ENCODE data around the gene HAND1.

The HAND1 gene

GRCh38 chr5:154505567-154505966 lies 27.5 kb upstream of the HAND1 start:
- no peak for FAIRE-seq

DNA sequence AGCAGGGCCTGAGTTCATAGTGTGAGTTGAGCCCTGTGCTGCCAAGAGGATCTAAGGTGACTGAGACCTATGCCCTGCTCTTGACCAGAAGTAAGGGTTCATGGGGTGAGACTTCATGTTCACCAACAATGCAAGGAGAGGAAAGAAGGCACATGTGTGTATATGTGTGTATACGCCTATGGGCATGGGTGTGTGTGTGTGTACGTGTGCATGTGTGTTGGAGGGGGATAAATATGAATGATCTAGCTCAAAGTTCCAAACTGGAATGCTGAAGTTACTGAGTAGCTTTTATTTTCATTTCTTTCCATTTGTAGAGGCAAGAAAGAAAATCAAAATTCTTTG lies 25.6 kb upstream of the HAND1 start:
- no peak for FAIRE-seq

GRCh38 chr5:154502180-154502579 lies 24.2 kb upstream of the HAND1 start:
- FAIRE-seq = no peak

GRCh38 chr5:154501566-154501965 lies 23.5 kb upstream of the HAND1 start:
- FAIRE-seq = no peak

GRCh38 chr5:154498994-154499393 lies 21.0 kb upstream of the HAND1 start:
- FAIRE-seq = no peak

GRCh38 chr5:154498591-154498990 lies 20.6 kb upstream of the HAND1 start:
- FAIRE-seq = no peak

DNA sequence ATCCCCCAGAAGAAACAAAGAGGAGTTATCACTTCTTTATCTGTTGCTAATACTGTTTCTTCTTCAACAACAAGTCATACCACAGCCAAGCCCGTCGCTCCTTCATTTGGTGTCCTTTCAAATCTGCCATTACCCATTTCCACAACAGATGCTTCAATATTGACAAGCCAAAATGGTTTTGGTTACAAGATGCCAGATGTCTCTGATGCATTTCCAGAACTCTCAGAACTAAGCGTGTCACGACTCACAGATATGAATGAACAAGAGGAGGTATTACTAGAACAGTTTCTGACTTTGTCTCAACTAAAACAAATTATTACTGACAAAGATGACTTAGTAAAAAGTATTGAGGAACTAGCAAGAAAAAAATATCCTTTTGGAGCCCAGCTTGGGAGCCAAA lies 16.0 kb upstream of the HAND1 start:
- no peak for FAIRE-seq

GRCh38 chr5:154493274-154493673 lies 15.2 kb upstream of the HAND1 start:
- FAIRE-seq = no peak

- no peak for FAIRE-seq
These were observed 13.9 kb upstream of the HAND1 start for GRCh38 chr5:154491941-154492340.

GRCh38 chr5:154487541-154487940 lies 9.5 kb upstream of the HAND1 start:
- FAIRE-seq = no peak

- FAIRE-seq = no peak
These were observed 8.4 kb upstream of the HAND1 start for GRCh38 chr5:154486427-154486866.

DNA sequence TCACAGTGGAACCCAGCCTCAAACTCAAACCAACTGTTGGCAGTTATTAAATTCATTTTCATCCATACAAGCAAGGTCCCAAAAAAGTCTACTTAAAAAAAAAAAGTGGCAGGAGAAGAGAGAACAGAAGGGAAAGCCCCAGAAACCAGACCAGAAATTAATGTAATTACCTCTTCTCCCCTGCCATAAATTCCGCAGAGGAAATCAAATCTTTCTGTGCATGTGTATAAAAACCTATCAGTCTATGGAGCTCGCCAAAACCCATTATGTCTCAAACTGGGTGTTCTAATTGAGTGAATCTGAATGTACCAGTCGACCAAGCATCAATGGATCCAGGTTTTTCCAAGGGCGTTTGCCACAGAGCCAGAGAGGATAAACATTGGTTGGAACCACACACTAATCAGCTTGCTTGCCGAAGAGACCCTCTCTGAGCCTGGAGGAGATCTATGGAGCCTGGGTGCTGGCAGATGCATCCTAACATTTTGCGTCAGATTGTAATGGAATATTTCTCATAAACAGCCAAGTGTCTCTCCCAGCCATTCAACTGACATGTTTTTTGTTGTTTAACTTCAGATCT lies 7.9 kb upstream of the HAND1 start:
- FAIRE-seq = no peak

DNA sequence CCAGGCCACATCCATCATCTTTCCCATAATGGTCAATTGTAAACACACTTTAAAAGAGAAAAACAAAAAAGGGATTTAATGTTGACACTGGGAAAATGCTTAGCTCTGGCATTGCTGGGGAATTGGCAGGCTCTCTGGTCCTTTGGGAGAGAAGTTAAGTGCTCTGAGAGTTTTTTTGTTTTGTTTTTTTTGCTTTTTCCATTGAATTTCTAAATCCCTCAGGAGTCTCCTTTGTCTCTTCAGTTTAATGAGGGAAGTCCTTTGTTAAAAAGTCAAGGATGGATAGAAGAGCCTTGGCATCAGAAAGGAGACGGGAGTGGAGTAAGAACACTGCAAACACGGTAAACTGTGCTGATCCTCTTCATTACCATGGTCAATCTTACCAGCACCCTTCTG lies 7.1 kb upstream of the HAND1 start:
- FAIRE-seq = peak; percentile 5

DNA sequence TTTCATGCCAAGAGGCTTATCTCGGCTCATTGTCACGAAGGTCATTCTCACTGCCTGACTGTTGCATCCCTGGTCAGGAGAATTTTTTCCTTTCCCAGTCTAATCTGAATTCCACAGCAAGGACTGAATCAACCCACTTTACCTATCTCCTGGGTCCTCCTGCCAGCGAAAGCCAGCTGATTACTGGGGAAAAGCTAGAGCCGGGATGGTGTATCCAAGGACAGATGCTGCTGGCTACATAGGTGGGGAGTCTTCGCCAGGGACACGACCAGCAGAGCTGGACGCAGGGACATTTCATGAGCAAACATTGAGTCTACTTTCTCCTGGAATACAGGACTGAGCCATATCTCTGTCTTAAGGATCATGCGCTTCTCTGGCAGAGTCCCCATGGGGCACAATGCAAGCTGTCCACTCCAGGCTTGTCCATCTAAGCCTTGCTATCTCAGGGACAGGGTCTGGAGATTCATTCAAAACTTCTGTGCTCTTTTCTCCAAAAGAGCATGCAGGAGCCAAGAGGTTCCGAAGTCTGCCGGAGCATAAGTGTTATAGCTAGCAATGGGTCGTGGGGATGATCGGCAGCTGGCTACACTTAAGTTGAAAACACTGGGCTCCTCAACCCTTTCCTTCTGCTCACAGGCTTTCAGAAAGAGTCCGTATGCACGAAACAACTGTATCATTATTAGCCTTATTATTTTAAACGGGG lies 6.5 kb upstream of the HAND1 start:
- FAIRE-seq = no peak

GRCh38 chr5:154483654-154484392 lies 5.8 kb upstream of the HAND1 start:
- FAIRE-seq = no peak

- FAIRE-seq = no peak
These were observed 4.8 kb upstream of the HAND1 start for GRCh38 chr5:154482528-154483449.

DNA sequence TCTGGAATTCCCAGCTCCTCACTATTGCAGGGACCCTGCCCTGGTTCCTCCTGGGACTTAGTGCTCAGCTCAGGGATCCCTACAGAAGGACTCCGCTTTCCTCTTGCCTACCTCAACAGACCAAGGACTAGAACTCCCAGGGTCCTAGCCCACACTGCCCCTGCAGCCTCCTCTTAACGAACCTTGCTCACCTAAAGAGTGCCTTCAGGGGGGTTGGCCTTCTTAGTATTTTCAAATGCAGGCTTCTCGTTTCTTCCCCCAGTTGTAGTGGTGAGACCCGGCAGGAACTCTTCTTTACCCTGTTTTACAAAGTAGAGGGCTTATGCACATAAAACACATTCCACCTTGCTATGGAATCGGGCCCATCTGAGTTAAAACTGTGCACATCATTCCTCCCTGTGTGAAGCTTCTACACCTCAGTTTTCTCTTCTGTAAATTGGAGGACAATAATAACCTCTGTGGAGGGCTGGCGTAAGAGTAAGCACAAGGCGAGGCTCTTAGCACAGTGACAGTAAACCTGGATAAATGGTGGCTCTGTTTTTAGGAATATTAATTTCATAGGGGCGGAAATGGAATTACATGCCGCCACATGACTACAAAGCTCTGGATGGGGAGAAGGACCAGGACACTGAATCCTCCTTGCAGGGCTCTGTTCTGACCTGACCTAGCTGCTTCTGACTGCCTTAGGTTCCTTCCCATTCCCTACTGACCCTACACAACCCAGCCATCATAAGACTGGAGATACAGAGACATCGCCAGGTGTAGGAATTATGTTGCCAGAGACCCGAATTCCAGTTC lies 3.8 kb upstream of the HAND1 start:
- FAIRE-seq = no peak

GRCh38 chr5:154480847-154481246 lies 2.8 kb upstream of the HAND1 start:
- FAIRE-seq = no peak

GRCh38 chr5:154479944-154480750 lies 2.1 kb upstream of the HAND1 start:
- no peak for FAIRE-seq

GRCh38 chr5:154479160-154479943 lies 1.3 kb upstream of the HAND1 start:
- no peak for FAIRE-seq

GRCh38 chr5:154478752-154479159 lies 729 bp upstream of the HAND1 start:
- FAIRE-seq = no peak

Measured in TTC549 (cell line).